ENCODE results near the gene DHRS7B.

GRCh38 chr17:21100636-21101035, 26.1 kb upstream of the DHRS7B start:
- TF ChIP-seq CTCF (IDR thresholded peaks at IDR 0.05): no peak
- TF ChIP-seq POLR2AphosphoS5 (IDR thresholded peaks at IDR 0.05): no peak
- no peak for TF ChIP-seq EP300 (IDR thresholded peaks at IDR 0.05)
- TF ChIP-seq POLR2A (IDR thresholded peaks at IDR 0.05; ENCODE audit: low read depth): no peak

Data from esophagus muscularis mucosa (tissue), 4 donors.